Stimulated activated CD4-positive, alpha-beta T cell treated with anti-CD3 and anti-CD28 coated beads, Interleukin-12 subunit alpha, Interleukin-12 subunit beta, amount 100 ng/mL, for 4 hours (primary cell): Measurements from ENCODE around the gene SMIM34.

Source experiments
- DNase-seq: peaks from one replicate; pipeline ENCODE4 v3.0.0-alpha.2; 2020

SMIM34 gene

DNA sequence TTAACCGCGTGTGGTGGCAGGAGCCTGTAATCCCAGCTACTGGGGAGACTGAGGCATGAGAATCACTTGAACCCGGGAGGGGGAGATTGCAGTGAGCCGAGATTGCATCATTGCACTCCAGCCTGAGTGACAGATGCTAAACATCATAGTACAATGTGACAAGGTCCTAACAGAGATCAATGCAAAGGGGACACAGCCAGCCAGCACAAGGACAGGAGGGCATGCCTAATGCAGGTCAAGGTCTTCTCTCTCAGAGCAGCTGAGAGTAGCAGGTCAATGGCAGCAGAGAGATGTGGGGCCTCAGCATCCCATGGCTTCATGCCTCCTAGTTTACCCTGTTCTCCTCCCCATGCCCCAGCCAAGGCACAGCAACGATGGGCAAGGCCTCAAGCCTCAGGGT, 51.4 kb downstream of the SMIM34 start:
- DNase-seq = no peak

DNA sequence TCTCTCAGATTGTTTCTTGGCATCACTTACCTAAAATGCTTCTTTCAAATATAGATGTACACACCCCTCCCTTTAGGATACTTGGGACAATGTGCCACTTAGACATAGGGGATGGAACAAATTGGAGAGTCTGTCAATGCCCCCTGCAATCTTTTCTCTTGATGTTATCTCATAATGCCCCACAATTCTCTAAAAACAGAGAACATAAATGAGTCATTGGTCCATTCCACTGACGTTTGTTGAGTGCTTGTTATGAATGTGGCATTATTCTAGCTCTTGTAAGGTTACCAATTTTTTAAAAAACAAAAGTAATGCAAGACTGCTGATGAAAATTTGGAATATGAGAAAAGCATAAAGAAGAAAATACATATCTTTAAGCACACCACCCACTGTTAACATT, 54.0 kb downstream of the SMIM34 start:
- no peak for DNase-seq
